Ectodermal cell (in vitro differentiated cells): ENCODE measurements around the gene SPP1. TPM values are rescaled to one million over a fixed set of nuclear protein-coding genes. Genes with fewer than 3 reads are reported as not detected.
"Not testable (repeated sequence)": the region's sequence is repeated elsewhere in the genome, so short reads cannot be mapped to it uniquely, and the experiment has no call there.

Experiments used
- H3K27ac ChIP-seq: 2 replicates; pipeline ENCODE4 v1.7.0; 2013; ENCODE audit warnings: mild to moderate bottlenecking, low read depth, low read length; ENCODE audit not compliant: insufficient read depth, poor library complexity, severe bottlenecking
- H3K27me3 ChIP-seq: 2 replicates; pipeline ENCODE4 v1.7.0; 2013; ENCODE audit warnings: mild to moderate bottlenecking, low read length; ENCODE audit not compliant: insufficient read depth, control insufficient read depth, poor library complexity, severe bottlenecking
- H3K36me3 ChIP-seq: one replicate; pipeline ENCODE4 v1.7.0; 2013; ENCODE audit warnings: low read length; ENCODE audit not compliant: control insufficient read depth, insufficient read depth
- H3K4me1 ChIP-seq: one replicate; pipeline ENCODE4 v1.7.0; 2013; ENCODE audit warnings: low read length; ENCODE audit not compliant: control insufficient read depth, insufficient read depth
- H3K4me3 ChIP-seq: 2 replicates; pipeline ENCODE4 v1.7.0; 2013; ENCODE audit warnings: low read depth, low read length, control low read depth; ENCODE audit not compliant: insufficient read depth
- H3K9me3 ChIP-seq: 2 replicates; pipeline ENCODE4 v1.7.0; 2013; ENCODE audit warnings: mild to moderate bottlenecking, low read length, moderate library complexity; ENCODE audit not compliant: control insufficient read depth
- WGBS, 2 experiments: methylation state at CpG; one replicate each; pipeline ENCODE4 v1.1.7; 2013; ENCODE audit warnings: missing lambda C conversion rate in 2 of 2; 5-methylcytosine and 5-hydroxymethylcytosine counted together
- polyA plus RNA-seq, 4 experiments: library from polyadenylated mRNA; stranded (reverse); fragments of 50-300 nt; gene quantifications; one replicate each; pipeline ENCODE4 v1.2.3, GENCODE V29; 2013

SPP1 gene
- 8.0 TPM for polyA plus RNA-seq (2013, experiment 1 of 4)
- 7.0 TPM for polyA plus RNA-seq (2013, experiment 2 of 4)
- polyA plus RNA-seq (2013, experiment 3 of 4), result 8.7 TPM
- 6.5 TPM for polyA plus RNA-seq (2013, experiment 4 of 4)

GRCh38 chr4:87975466-87975865, at the start of gene SPP1:
Gene SPP1 (plus strand): TSS chr4:87975714. CDS start chr4:87976896, 1,182 bp downstream.
- H3K9me3 ChIP-seq, result no peaks in the 10 kb centered on the region

GRCh38 chr4:87926554-87927098, 48.9 kb upstream of the SPP1 start:
- H3K27me3 ChIP-seq, result peaks cover 14% of the 10 kb centered on the region

More at GRCh38 chr4:87975466-87975865, at the start of gene SPP1:
- 15 to 20% methylated on average over 8 of the region's 8 CpGs for WGBS, 2 experiments
- H3K27me3 ChIP-seq, result no peaks in the 10 kb centered on the region
- no peaks in the 10 kb centered on the region for H3K36me3 ChIP-seq
- H3K4me3 ChIP-seq, result no peak within 1 kb of the TSS
- H3K27ac ChIP-seq, result no peak within 1 kb of the TSS
- no peaks in the 10 kb centered on the region for H3K4me1 ChIP-seq

GRCh38 chr4:87930629-87931028, 44.9 kb upstream of the SPP1 start:
- Histone ChIP-seq H3K4me1 (no peaks in the 10 kb centered on the region), H3K4me3 (no peak overlapping the region), H3K27me3 (no peaks in the 10 kb centered on the region), H3K9me3 (no peaks in the 10 kb centered on the region), H3K36me3 (no peaks in the 10 kb centered on the region), H3K27ac (no peak overlapping the region)
- WGBS, 2 experiments, result 71 to 94% methylated on average over 1 of the region's 1 CpG

More at GRCh38 chr4:87926554-87927098, 48.9 kb upstream of the SPP1 start:
- Histone ChIP-seq H3K9me3 (no peaks in the 10 kb centered on the region), H3K4me3 (no peak overlapping the region), H3K27ac (no peak overlapping the region), H3K36me3 (no peaks in the 10 kb centered on the region), H3K4me1 (no peaks in the 10 kb centered on the region)
- WGBS, 2 experiments, result 96 to 97% methylated on average over 4 of the region's 4 CpGs

- no peak overlapping the region for H3K27ac ChIP-seq
- 81 to 90% methylated on average over 1 of the region's 1 CpG for WGBS, 2 experiments
- H3K9me3 ChIP-seq, result no peaks in the 10 kb centered on the region
- H3K4me3 ChIP-seq, result no peak overlapping the region
- H3K36me3 ChIP-seq, result no peaks in the 10 kb centered on the region
- no peaks in the 10 kb centered on the region for H3K4me1 ChIP-seq
- H3K27me3 ChIP-seq, result no peaks in the 10 kb centered on the region
These were observed 43.6 kb upstream of the SPP1 start for GRCh38 chr4:87931932-87932331.

GRCh38 chr4:87932718-87933141, 42.8 kb upstream of the SPP1 start:
- H3K4me3 ChIP-seq, result no peak overlapping the region
- H3K4me1 ChIP-seq, result no peaks in the 10 kb centered on the region
- no peaks in the 10 kb centered on the region for H3K27me3 ChIP-seq
- H3K27ac ChIP-seq, result no peak overlapping the region
- WGBS, 2 experiments, result 79 to 82% methylated on average over 4 to 5 of the region's 5 CpGs
- H3K9me3 ChIP-seq, result no peaks in the 10 kb centered on the region
- no peaks in the 10 kb centered on the region for H3K36me3 ChIP-seq

GRCh38 chr4:87933337-87933736, 42.2 kb upstream of the SPP1 start:
- Histone ChIP-seq H3K36me3 (no peaks in the 10 kb centered on the region), H3K27me3 (no peaks in the 10 kb centered on the region), H3K4me1 (no peaks in the 10 kb centered on the region), H3K9me3 (no peaks in the 10 kb centered on the region), H3K27ac (no peak overlapping the region), H3K4me3 (no peak overlapping the region)
- 92% methylated on average over 1 of the region's 1 CpG for WGBS, 2 experiments

GRCh38 chr4:87934157-87934704, 41.3 kb upstream of the SPP1 start:
- no peak overlapping the region for H3K27ac ChIP-seq
- no peaks in the 10 kb centered on the region for H3K36me3 ChIP-seq
- H3K27me3 ChIP-seq, result no peaks in the 10 kb centered on the region
- WGBS, 2 experiments, result 82 to 95% methylated on average over 2 of the region's 2 CpGs
- H3K4me1 ChIP-seq, result no peaks in the 10 kb centered on the region
- no peaks in the 10 kb centered on the region for H3K9me3 ChIP-seq
- H3K4me3 ChIP-seq, result no peak overlapping the region

GRCh38 chr4:87934973-87935372, 40.5 kb upstream of the SPP1 start:
- Histone ChIP-seq H3K27me3 (no peaks in the 10 kb centered on the region), H3K4me1 (peaks cover 7% of the 10 kb centered on the region), H3K36me3 (no peaks in the 10 kb centered on the region), H3K4me3 (no peak overlapping the region), H3K27ac (no peak overlapping the region), H3K9me3 (no peaks in the 10 kb centered on the region)
- WGBS, 2 experiments, result 22 to 23% methylated on average over 2 of the region's 2 CpGs

GRCh38 chr4:87935954-87936353, 39.6 kb upstream of the SPP1 start:
- H3K27me3 ChIP-seq, H3K27ac ChIP-seq, H3K9me3 ChIP-seq, H3K36me3 ChIP-seq, H3K4me1 ChIP-seq, H3K4me3 ChIP-seq: not testable (repeated sequence)
- WGBS, 2 experiments, result 50 to 69% methylated on average over 6 of the region's 9 CpGs

- Histone ChIP-seq H3K4me3 (no peak overlapping the region), H3K4me1 (peaks cover 7% of the 10 kb centered on the region), H3K27ac (no peak overlapping the region), H3K36me3 (no peaks in the 10 kb centered on the region), H3K9me3 (no peaks in the 10 kb centered on the region), H3K27me3 (no peaks in the 10 kb centered on the region)
- WGBS, 2 experiments, result 89 to 93% methylated on average over 1 of the region's 1 CpG
These were observed 38.0 kb upstream of the SPP1 start for GRCh38 chr4:87937523-87937922.
